CD4-positive, alpha-beta T cell (primary cell): ENCODE measurements around the gene LDLRAP1. TPM values are rescaled to one million over a fixed set of nuclear protein-coding genes. Genes with fewer than 3 reads are reported as not detected.

Experiments used
- ATAC-seq: fragments of 200-7000 bp; cut with Tn5 transposase; one replicate; pipeline ENCODE4 v1.10.0; 2022; ENCODE audit warnings: mild to moderate bottlenecking; ENCODE audit not compliant: poor library complexity
- CTCF ChIA-PET: fragments of 350-600 bp; sonication (Branson Sonifier 250); formaldehyde crosslinking; loops from one replicate; lab custom pipeline; 2021; ENCODE audit warnings: antibody characterized with exemption, inconsistent platforms; lab: Charles Lee
- POLR2A ChIA-PET: fragments of 350-600 bp; sonication (Branson Sonifier 250); formaldehyde crosslinking; loops from one replicate; lab custom pipeline; 2021; ENCODE audit warnings: antibody characterized with exemption, inconsistent platforms; lab: Charles Lee
- DNase-seq, 14 experiments: peaks; one replicate each; pipeline ENCODE4 v3.0.0-alpha.2; 2013 to 2020; ENCODE audit warnings: mixed read lengths in 2 of 14
- H3K27ac ChIP-seq, 2 donors: one replicate each; pipeline versions ENCODE4 v1.5.1 to v1.7.0; 2013; ENCODE audit warnings: low read length in 2 of 2, low read depth in 1 of 2, mild to moderate bottlenecking in 1 of 2
- H3K27me3 ChIP-seq, 2 experiments: 1 replicate in 1 of 2; 2 replicates in 1 of 2; pipeline versions ENCODE4 v1.6.1 to v1.7.0; 2013; ENCODE audit warnings: low read length in 2 of 2, control low read depth in 1 of 2, mild to moderate bottlenecking in 1 of 2, moderate library complexity in 1 of 2; ENCODE audit not compliant: insufficient read depth in 2 of 2, control insufficient read depth in 1 of 2
- H3K36me3 ChIP-seq: one replicate; pipeline ENCODE4 v1.6.1; 2013; ENCODE audit warnings: low read length, control low read depth; ENCODE audit not compliant: insufficient read depth
- H3K4me1 ChIP-seq: one replicate; pipeline ENCODE4 v1.6.1; 2013; ENCODE audit warnings: low read length, control low read depth; ENCODE audit not compliant: insufficient read depth
- H3K4me3 ChIP-seq: one replicate; pipeline ENCODE4 v1.5.1; 2013; ENCODE audit warnings: mild to moderate bottlenecking, low read length, moderate library complexity
- H3K9me3 ChIP-seq, 2 experiments: 1 replicate in 1 of 2; 2 replicates in 1 of 2; pipeline versions ENCODE4 v1.6.1 to v1.7.0; 2013; ENCODE audit warnings: low read length in 2 of 2, mild to moderate bottlenecking in 2 of 2, control low read depth in 1 of 2, moderate library complexity in 1 of 2; ENCODE audit not compliant: control insufficient read depth in 1 of 2, insufficient read depth in 1 of 2
- H3K27ac Mint-ChIP-seq: one replicate; pipeline ENCODE4 v1.8.0; 2020; ENCODE audit warnings: mixed read lengths
- H3K27me3 Mint-ChIP-seq: one replicate; pipeline ENCODE4 v1.8.0; 2021; ENCODE audit warnings: mixed read lengths
- H3K36me3 Mint-ChIP-seq: one replicate; pipeline ENCODE4 v1.8.0; 2021; ENCODE audit warnings: low read depth, mixed read lengths
- H3K4me1 Mint-ChIP-seq: one replicate; pipeline ENCODE4 v1.8.0; 2021; ENCODE audit warnings: low read depth, mixed read lengths
- H3K4me3 Mint-ChIP-seq: one replicate; pipeline ENCODE4 v1.8.0; 2020; ENCODE audit warnings: mild to moderate bottlenecking, mixed read lengths
- H3K9me3 Mint-ChIP-seq: one replicate; pipeline ENCODE4 v1.8.0; 2020; ENCODE audit warnings: mixed read lengths
- intact Hi-C, 2 experiments: fragments of 100-400 bp; cut with DNase I in 1 of 2; cut with micrococcal nuclease in 1 of 2; formaldehyde crosslinking; loops; one replicate each; pipeline versions ENCODE4 v1.15.1 to v1.9.0; 2023 to 2025; cut with DNase I, micrococcal nuclease
- total RNA-seq, 174 experiments: library from RNA in 2 of 174; stranded (reverse) in 2 of 174; gene quantifications; one replicate each; pipeline ENCODE4 v1.2.3 and lab custom pipeline; 2021 to 2026
- TF ChIP-seq, protein P1 (sequence below): fragments of 200-600 bp; IDR thresholded peaks from one replicate; pipeline ENCODE4 v1.8.0; 2022; ENCODE audit warnings: antibody characterized with exemption, mild to moderate bottlenecking

The LDLRAP1 gene
- total RNA-seq, 2 experiments from 2014 or later, result 70.5 to 73.5 TPM

DNA sequence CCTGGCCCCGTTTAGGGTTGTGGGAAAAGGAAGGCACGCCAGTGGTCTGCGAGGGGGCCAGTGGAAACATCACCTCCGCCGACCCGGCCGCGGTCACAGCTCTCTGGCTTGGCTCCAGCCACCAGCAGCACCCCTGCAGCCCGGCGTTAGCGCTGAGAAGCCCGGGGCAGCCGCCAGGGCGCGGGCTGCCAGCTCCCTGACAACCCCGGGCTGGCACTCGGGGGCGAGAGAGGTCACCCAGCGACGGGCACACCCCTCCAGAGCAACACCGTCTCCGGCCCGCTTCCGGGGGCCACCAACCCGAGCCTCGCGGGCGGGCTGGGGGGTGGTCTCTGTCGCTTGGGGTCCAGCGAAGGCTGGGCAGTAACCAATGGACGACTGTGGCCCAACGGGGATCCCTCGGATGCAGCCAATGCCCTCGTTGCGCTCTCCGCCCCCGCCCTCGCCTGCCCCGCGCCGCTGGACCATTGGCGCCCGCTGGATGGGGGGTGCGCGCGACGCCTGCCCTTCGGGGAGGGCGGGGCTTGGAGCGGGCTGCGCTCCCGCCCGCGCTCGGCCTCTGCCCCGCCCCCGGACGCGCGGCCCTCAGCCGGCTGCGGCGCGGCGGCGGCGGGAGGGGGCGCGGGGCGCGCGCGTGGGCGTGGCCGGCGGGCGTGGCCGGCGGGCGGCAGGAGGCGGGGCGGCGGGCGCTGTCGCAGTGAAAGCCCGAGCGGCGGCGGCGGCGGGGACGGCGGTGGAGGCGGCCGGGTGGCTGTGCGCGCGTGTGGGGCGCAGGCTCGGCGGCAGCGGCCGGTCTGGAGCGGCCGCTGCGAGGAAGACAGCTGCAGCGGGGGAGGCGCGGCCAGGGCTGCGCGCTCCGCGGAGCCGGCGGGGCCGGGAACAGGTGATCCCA lies 72.9 kb downstream of the LDLRAP1 start, which contains the start of gene MAN1C1:
Gene MAN1C1 (plus strand): TSS at position 697 of the 892 bp plus-strand sequence. CDS start 1,007 bp downstream, outside the sequence.
- TF ChIP-seq, protein P1, sequence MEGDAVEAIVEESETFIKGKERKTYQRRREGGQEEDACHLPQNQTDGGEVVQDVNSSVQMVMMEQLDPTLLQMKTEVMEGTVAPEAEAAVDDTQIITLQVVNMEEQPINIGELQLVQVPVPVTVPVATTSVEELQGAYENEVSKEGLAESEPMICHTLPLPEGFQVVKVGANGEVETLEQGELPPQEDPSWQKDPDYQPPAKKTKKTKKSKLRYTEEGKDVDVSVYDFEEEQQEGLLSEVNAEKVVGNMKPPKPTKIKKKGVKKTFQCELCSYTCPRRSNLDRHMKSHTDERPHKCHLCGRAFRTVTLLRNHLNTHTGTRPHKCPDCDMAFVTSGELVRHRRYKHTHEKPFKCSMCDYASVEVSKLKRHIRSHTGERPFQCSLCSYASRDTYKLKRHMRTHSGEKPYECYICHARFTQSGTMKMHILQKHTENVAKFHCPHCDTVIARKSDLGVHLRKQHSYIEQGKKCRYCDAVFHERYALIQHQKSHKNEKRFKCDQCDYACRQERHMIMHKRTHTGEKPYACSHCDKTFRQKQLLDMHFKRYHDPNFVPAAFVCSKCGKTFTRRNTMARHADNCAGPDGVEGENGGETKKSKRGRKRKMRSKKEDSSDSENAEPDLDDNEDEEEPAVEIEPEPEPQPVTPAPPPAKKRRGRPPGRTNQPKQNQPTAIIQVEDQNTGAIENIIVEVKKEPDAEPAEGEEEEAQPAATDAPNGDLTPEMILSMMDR, result peak; percentile 49
- ATAC-seq (peak; percentile 56), DNase-seq (peak; percentile 69 to 95 (median 81))
- Histone ChIP-seq H3K9me3 (no peaks in the 10 kb centered on the region), H3K36me3 (no peaks in the 10 kb centered on the region), H3K4me1 (peaks cover 55% of the 10 kb centered on the region), H3K4me3 (peak within 1 kb of the TSS; percentile 73), H3K27me3 (no peaks in the 10 kb centered on the region), H3K27ac (peak within 1 kb of the TSS; percentile 27 to 84)
- H3K27ac Mint-ChIP-seq, result peak within 1 kb of the TSS; percentile 93
- H3K36me3 Mint-ChIP-seq, result peaks cover 23% of the 10 kb centered on the region
- H3K4me3 Mint-ChIP-seq, result peak within 1 kb of the TSS; percentile 90
- peaks cover 50% of the 10 kb centered on the region for H3K4me1 Mint-ChIP-seq
- POLR2A ChIA-PET, result interaction anchor here (0.6 to 3.8 kb wide), 15 partner anchors 8 to 384 kb away, joined by 3 to 36 read pairs (median 5); partner anchors contain the start of genes MTFR1L and SYF2
- H3K27me3 Mint-ChIP-seq, result no peaks in the 10 kb centered on the region
- intact Hi-C loops, result loop anchor here (5.0 kb wide), 2 partner anchors 74 to 76 kb away; partner anchors contain the start of gene LDLRAP1 (in 1 of the 2)
- CTCF ChIA-PET, result interaction anchor here (1.0 to 2.0 kb wide), 4 partner anchors 9 to 62 kb away, joined by 3 to 5 read pairs (median 4); no protein-coding TSS in a partner anchor
- no peaks in the 10 kb centered on the region for H3K9me3 Mint-ChIP-seq

DNA sequence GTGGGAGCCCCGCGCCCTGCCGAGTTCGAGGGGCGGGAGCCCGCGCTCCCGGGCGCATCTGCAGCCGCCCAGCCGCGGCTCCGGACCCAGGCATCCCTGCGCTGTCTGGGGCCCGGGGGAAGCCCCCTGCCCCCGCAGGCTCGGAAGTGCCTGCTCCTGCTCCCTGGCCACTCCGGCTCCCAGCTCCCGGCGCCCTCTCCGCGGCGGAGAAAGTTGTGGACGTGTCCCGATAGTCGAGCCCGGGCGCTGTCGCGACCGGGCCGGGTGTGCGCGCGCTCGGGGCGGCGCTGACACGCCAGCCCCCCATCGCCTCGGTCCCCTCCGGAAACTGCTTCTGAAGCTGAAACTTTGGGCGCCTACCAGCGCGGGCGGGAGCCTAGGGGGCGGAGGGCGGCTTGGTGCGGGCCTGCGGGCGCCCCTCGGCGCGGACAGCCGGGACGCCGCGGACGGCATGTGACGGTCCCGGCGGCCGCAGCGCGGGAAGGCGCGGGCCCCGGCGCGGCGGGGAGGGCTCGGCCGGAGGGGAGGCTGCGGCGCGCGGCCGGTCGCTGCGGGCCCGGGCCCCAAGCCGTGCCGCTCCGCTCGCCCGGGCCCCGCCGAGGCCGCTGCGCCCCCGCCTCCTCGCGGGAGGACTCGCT lies 73.7 kb downstream of the LDLRAP1 start:
- Histone ChIP-seq H3K4me1 (peaks cover 62% of the 10 kb centered on the region), H3K27me3 (no peaks in the 10 kb centered on the region), H3K4me3 (peak overlapping the region; percentile 73), H3K27ac (peak overlapping the region in 1 of 2 donors; percentile 84), H3K9me3 (no peaks in the 10 kb centered on the region), H3K36me3 (no peaks in the 10 kb centered on the region)
- Mint-ChIP-seq H3K9me3 (no peaks in the 10 kb centered on the region), H3K4me3 (peak overlapping the region; percentile 73), H3K27me3 (no peaks in the 10 kb centered on the region), H3K27ac (no peak overlapping the region), H3K36me3 (peaks cover 23% of the 10 kb centered on the region), H3K4me1 (peaks cover 57% of the 10 kb centered on the region)
- DNase-seq (peak in 10 of 14 experiments; percentile 22 to 64 (median 49)), ATAC-seq (peak; percentile 11)
- intact Hi-C loops, result loop anchor here (5.0 kb wide), 2 partner anchors 75 kb away; partner anchors contain the start of gene LDLRAP1 (in 1 of the 2)
- CTCF ChIA-PET, result interaction anchor here (0.5 to 2.0 kb wide), 4 partner anchors 26 to 1538 kb away, joined by 3 to 6 read pairs (median 4); partner anchors contain the start of gene SLC9A1
- TF ChIP-seq, protein P1, result no peak
- POLR2A ChIA-PET, result interaction anchor here (0.6 to 3.8 kb wide), 13 partner anchors 8 to 203 kb away, joined by 3 to 36 read pairs (median 5); partner anchors contain the start of gene MTFR1L
